ENCODE measurements around the gene LZTR1.
"Not testable (repeated sequence)": the region's sequence is repeated elsewhere in the genome, so short reads cannot be mapped to it uniquely, and the experiment has no call there.

LZTR1 gene

GRCh38 chr22:20970939-20971657 lies 11.0 kb upstream of the LZTR1 start:
- ATAC-seq (no peak), DNase-seq (no peak)
- peaks cover 1% of the 10 kb centered on the region for H3K27me3 Mint-ChIP-seq
- no peaks in the 10 kb centered on the region for H3K9me3 Mint-ChIP-seq
- no peak overlapping the region for H3K4me3 Mint-ChIP-seq
- peaks cover 4% of the 10 kb centered on the region for H3K4me1 Mint-ChIP-seq
- no peak overlapping the region for H3K27ac Mint-ChIP-seq

DNA sequence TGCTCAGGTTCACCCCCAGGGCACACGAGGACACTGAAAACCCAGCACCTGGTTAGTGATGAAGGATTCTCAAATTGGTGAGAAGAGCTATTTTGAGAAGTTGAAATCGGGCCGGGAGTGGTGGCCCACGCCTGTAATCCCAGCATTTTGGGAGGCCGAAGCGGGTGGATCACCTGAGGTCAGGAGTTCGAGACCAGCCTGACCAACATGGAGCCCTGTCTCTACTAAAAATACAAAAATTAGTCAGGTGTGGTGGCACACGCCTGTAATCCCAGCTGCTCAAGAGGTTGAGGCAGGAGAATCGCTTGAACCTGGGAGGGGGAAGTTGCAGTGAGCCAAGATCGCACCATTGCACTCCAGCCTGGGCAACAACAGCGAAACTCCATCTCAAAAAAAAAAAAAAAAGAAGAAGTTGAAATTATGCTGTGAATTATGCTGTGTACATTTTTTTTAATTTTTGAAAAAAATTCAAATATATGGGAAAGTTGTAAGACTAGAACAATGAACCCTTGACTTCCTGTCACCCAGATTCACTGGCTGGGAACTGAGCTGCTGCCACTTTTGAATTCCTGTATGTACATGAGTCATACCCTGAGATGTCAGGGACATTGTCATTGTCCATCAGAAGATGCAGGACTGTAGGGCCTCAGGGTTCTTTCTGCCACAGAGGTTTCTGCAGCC lies 9.9 kb upstream of the LZTR1 start:
- not testable (repeated sequence) for H3K4me3 Mint-ChIP-seq, ATAC-seq, H3K9me3 Mint-ChIP-seq, H3K27ac Mint-ChIP-seq, DNase-seq, H3K27me3 Mint-ChIP-seq, H3K4me1 Mint-ChIP-seq

- H3K27ac Mint-ChIP-seq = peak overlapping the region in 1 of 2 donors; percentile 71
- DNase-seq = no peak
- H3K9me3 Mint-ChIP-seq = peaks cover 0 to under 1% of the 10 kb centered on the region in 2 donors
- no peak overlapping the region for H3K4me3 Mint-ChIP-seq
- peaks cover 10% of the 10 kb centered on the region for H3K4me1 Mint-ChIP-seq
- no peaks in the 10 kb centered on the region for H3K27me3 Mint-ChIP-seq
- ATAC-seq = no peak
Observed at GRCh38 chr22:20972933-20973577, 9.0 kb upstream of the LZTR1 start.

- DNase-seq = no peak
- H3K9me3 Mint-ChIP-seq = peaks cover 5 to 7% of the 10 kb centered on the region in 2 donors
- no peaks in the 10 kb centered on the region for H3K27me3 Mint-ChIP-seq
- ATAC-seq = no peak
- no peak overlapping the region for H3K4me3 Mint-ChIP-seq
- H3K27ac Mint-ChIP-seq = no peak overlapping the region
- H3K4me1 Mint-ChIP-seq = peaks cover 7% of the 10 kb centered on the region
Observed at GRCh38 chr22:20973634-20974286, 8.3 kb upstream of the LZTR1 start.

DNA sequence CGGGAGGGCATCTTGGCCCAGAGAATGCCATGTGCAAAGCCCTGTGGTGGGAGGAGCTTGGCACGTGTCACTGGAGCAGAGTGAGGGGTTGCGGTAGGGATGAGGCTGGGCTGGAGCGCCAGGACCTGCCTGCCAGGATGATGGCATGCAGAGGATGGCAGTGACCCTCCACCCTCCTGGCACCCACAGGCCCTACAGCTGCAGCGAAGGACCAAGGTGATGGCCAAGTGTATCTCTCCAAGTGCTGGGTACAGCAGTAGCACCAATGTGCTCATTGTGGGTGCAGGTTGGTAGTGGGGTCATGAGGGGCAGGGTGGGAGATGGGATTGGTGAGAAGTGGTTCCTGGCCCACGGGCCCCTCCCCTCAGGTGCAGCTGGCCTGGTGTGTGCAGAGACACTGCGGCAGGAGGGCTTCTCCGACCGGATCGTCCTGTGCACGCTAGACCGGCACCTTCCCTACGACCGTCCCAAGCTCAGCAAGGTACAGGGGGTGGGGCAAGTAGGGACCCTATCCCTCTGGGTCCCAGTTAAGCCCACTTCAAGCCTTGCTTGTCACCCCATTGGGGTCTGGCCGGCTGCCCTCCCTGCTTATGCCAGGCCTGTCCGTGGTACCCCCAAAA lies 7.7 kb upstream of the LZTR1 start:
- Mint-ChIP-seq H3K4me3 (no peak overlapping the region), H3K27me3 (no peaks in the 10 kb centered on the region), H3K9me3 (peaks cover 9 to 13% of the 10 kb centered on the region in 2 donors), H3K27ac (no peak overlapping the region), H3K4me1 (peaks cover 14% of the 10 kb centered on the region)
- DNase-seq (no peak), ATAC-seq (no peak)

DNA sequence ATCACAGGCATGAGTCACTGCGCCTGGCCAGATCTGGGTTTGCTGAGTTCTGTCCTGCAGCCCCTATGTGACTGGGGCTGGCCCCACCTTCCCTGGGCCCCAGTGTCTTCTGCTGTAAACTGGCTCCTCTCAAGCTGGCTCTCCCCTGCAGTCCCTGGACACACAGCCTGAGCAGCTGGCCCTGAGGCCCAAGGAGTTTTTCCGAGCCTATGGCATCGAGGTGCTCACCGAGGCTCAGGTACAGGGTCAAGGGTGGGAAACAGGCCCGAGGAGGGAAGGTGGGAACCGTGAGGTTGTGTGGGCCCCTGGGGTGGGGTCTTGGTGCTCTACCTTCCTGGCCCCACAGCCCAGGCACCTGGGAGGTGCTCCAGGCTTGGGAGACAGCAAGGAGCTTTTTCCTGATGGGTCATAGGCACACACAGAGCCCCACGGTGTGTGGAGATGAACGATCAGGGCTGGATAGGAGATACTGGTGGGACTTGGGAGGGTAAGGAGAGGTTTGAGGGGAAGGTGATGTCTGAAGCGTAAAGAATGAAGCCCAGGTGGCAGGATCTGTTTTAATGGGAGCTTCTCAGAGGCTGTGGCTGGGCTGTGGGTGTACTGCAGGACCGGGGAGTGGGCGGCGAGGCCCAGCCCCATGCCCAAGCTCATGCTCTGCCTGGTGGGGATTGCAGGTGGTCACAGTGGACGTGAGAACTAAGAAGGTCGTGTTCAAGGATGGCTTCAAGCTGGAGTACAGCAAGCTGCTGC lies 6.4 kb upstream of the LZTR1 start:
- ATAC-seq = no peak
- H3K4me3 Mint-ChIP-seq = no peak overlapping the region
- peaks cover 26% of the 10 kb centered on the region for H3K4me1 Mint-ChIP-seq
- DNase-seq = no peak
- H3K9me3 Mint-ChIP-seq = peaks cover 9 to 13% of the 10 kb centered on the region in 2 donors
- H3K27me3 Mint-ChIP-seq = no peaks in the 10 kb centered on the region
- H3K27ac Mint-ChIP-seq = no peak overlapping the region

DNA sequence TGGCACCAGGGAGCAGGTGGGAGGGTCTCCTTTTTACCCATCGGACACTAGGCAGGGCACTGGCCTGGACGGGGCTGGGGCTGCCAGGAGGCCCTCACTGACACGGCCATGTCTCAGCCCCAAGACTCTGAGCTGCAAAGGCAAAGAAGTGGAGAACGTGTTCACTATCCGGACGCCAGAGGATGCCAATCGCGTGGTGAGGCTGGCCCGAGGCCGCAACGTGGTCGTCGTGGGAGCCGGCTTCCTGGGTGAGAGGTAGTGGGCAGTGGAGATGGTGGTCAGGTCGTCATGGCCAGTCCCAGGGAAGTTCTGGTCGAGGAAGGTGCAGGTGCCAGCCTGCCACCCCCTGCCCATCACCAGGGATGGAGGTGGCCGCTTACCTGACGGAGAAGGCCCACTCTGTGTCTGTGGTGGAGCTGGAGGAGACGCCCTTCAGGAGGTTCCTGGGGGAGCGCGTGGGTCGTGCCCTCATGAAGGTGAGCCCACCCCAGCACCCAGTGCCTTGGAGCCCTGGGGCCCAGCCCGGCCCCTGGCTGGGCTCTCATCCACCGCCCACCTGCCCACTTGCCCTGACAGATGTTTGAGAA lies 5.7 kb upstream of the LZTR1 start:
- peaks cover 9 to 13% of the 10 kb centered on the region in 2 donors for H3K9me3 Mint-ChIP-seq
- H3K4me3 Mint-ChIP-seq = no peak overlapping the region
- no peak for DNase-seq
- H3K4me1 Mint-ChIP-seq = peaks cover 33% of the 10 kb centered on the region
- H3K27ac Mint-ChIP-seq = no peak overlapping the region
- ATAC-seq = no peak
- H3K27me3 Mint-ChIP-seq = no peaks in the 10 kb centered on the region

DNA sequence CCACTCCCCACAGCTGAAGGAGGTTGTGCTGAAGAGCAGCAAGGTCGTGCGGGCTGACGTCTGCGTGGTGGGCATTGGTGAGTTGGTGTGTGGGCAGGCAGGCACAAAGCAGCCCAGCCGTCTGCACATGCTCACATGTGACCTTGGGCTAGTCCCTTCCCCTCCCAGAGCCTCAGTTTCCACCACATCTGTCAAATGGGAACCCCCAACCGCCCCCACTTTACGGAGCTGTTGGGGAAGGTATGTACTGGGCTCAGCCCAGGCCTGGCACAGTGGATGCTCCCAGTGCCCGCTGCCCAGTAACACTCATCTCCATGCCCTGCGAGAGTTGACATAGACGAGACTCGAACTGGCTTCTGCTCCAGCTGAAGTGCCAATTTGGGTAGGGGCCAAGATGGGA lies 5.1 kb upstream of the LZTR1 start:
- Mint-ChIP-seq H3K9me3 (peaks cover 9 to 13% of the 10 kb centered on the region in 2 donors), H3K27me3 (no peaks in the 10 kb centered on the region)
- no peak for DNase-seq

GRCh38 chr22:20977516-20978170 lies 4.5 kb upstream of the LZTR1 start:
- no peaks in the 10 kb centered on the region for H3K27me3 Mint-ChIP-seq
- peaks cover 9 to 13% of the 10 kb centered on the region in 2 donors for H3K9me3 Mint-ChIP-seq
- no peak overlapping the region for H3K4me3 Mint-ChIP-seq
- peaks cover 39% of the 10 kb centered on the region for H3K4me1 Mint-ChIP-seq
- no peak overlapping the region for H3K27ac Mint-ChIP-seq
- DNase-seq (no peak), ATAC-seq (no peak)

More for the DNA sequence above, 5.1 kb upstream of the LZTR1 start:
- ATAC-seq = no peak
- Mint-ChIP-seq H3K4me1 (peaks cover 35% of the 10 kb centered on the region), H3K4me3 (no peak overlapping the region), H3K27ac (no peak overlapping the region)

GRCh38 chr22:20978419-20978818 lies 3.7 kb upstream of the LZTR1 start:
- Mint-ChIP-seq H3K9me3 (peaks cover 9 to 13% of the 10 kb centered on the region in 2 donors), H3K4me3 (no peak overlapping the region), H3K4me1 (peaks cover 47% of the 10 kb centered on the region), H3K27me3 (no peaks in the 10 kb centered on the region), H3K27ac (no peak overlapping the region)
- DNase-seq (no peak), ATAC-seq (no peak)

GRCh38 chr22:20979243-20979809 lies 2.8 kb upstream of the LZTR1 start:
- Mint-ChIP-seq H3K27me3 (no peaks in the 10 kb centered on the region), H3K4me1 (peaks cover 55% of the 10 kb centered on the region), H3K4me3 (peak overlapping the region; percentile 69 to 84), H3K9me3 (peaks cover 9 to 13% of the 10 kb centered on the region in 2 donors), H3K27ac (peak overlapping the region in 1 of 2 donors; percentile 85)
- DNase-seq = peak; percentile 63 to 66
- peak; percentile 66 for ATAC-seq

DNA sequence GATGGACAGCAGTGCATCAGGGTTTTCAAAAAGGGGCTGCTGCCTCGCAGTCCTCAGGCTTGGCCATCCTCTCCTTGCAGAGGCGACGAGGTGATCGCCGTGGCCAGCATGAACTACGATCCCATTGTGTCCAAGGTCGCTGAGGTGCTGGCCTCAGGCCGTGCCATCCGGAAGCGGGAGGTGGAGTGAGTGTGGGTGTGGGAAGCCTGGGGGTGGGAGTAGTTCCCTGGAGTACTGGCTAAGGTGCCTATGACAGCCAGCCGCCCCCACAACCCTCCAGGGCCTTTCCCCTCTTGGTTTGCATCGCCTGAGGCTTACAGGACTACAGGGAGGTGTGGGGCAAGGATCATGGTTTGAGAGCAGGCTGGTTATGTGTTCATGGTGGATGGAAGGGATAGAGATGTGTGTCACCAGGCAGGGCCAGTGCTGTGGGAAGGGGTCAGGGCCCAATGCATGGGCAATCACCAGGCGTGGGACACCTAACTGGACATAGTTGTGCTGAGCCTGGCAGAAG lies 2.1 kb upstream of the LZTR1 start:
- Mint-ChIP-seq H3K4me3 (peak overlapping the region in 1 of 2 donors; percentile 84), H3K9me3 (peaks cover 9 to 13% of the 10 kb centered on the region in 2 donors), H3K27ac (no peak overlapping the region), H3K27me3 (no peaks in the 10 kb centered on the region), H3K4me1 (peaks cover 55% of the 10 kb centered on the region)
- ATAC-seq = no peak
- no peak for DNase-seq

- no peaks in the 10 kb centered on the region for H3K27me3 Mint-ChIP-seq
Observed at GRCh38 chr22:20980523-20980922, 1.6 kb upstream of the LZTR1 start.

More at GRCh38 chr22:20980523-20980922, 1.6 kb upstream of the LZTR1 start:
- DNase-seq = no peak
- peaks cover 55% of the 10 kb centered on the region for H3K4me1 Mint-ChIP-seq
- ATAC-seq = no peak
- peaks cover 9 to 13% of the 10 kb centered on the region in 2 donors for H3K9me3 Mint-ChIP-seq
- H3K4me3 Mint-ChIP-seq = peak overlapping the region in 1 of 2 donors; percentile 95
- H3K27ac Mint-ChIP-seq = no peak overlapping the region
